Keratinocyte (primary cell): ENCODE measurements around the gene SLC34A3. TPM values are rescaled to one million over a fixed set of nuclear protein-coding genes. Genes with fewer than 3 reads are reported as not detected.

Experiments used
- DNase-seq: peaks from one replicate; pipeline ENCODE4 v3.0.0-alpha.2; 2011; ENCODE audit warnings: low read depth, missing footprints, low spot score
- FAIRE-seq: peaks from 2 replicates; lab custom pipeline; 2011; peaks lifted over from hg19 to GRCh38; lab: Jason Lieb, UNC
- H2AFZ ChIP-seq: 2 replicates; pipeline ENCODE4 v1.6.0; 2012; ENCODE audit warnings: low read length, control low read depth, inconsistent platforms; ENCODE audit not compliant: control insufficient read depth
- H3K27ac ChIP-seq: 2 replicates; pipeline ENCODE4 v1.5.1; 2011; ENCODE audit warnings: low read length; ENCODE audit not compliant: control insufficient read depth, insufficient read depth
- H3K27me3 ChIP-seq: 3 replicates; pipeline ENCODE4 v1.6.0; 2011; ENCODE audit warnings: low read length; ENCODE audit not compliant: control insufficient read depth, insufficient read depth; ENCODE audit errors: extremely low read depth
- H3K36me3 ChIP-seq, 2 experiments: 2 replicates in 1 of 2; 3 replicates in 1 of 2; pipeline ENCODE4 v1.5.1; 2011; ENCODE audit warnings: low read length in 2 of 2, mild to moderate bottlenecking in 1 of 2; ENCODE audit not compliant: control insufficient read depth in 2 of 2, insufficient read depth in 2 of 2; ENCODE audit errors: extremely low read depth in 1 of 2
- H3K4me1 ChIP-seq: 3 replicates; pipeline ENCODE4 v1.5.1; 2011; ENCODE audit warnings: low read length; ENCODE audit not compliant: control insufficient read depth, insufficient read depth; ENCODE audit errors: extremely low read depth
- H3K4me2 ChIP-seq: 3 replicates; pipeline ENCODE4 v1.6.0; 2011; ENCODE audit warnings: low read depth, low read length; ENCODE audit not compliant: control insufficient read depth, insufficient read depth; ENCODE audit errors: extremely low read depth
- H3K4me3 ChIP-seq, 3 experiments: fragments of 200-600 bp in 1 of 3; sonication (generic) in 1 of 3; 2 replicates in 2 of 3; 3 replicates in 1 of 3; pipeline ENCODE4 v1.5.1; 2011 to 2016; ENCODE audit warnings: low read length in 3 of 3, mild to moderate bottlenecking in 3 of 3, control low read depth in 2 of 3, inconsistent platforms in 1 of 3, low read depth in 1 of 3, mixed read lengths in 1 of 3, mixed run types in 1 of 3, moderate library complexity in 1 of 3; ENCODE audit not compliant: control insufficient read depth in 2 of 3, insufficient read depth in 2 of 3; ENCODE audit errors: extremely low read depth in 1 of 3
- H3K79me2 ChIP-seq: 2 replicates; pipeline ENCODE4 v1.6.0; 2012; ENCODE audit warnings: low read length; ENCODE audit not compliant: control insufficient read depth, insufficient read depth
- H3K9ac ChIP-seq: 3 replicates; pipeline ENCODE4 v1.6.0; 2011; ENCODE audit warnings: low read length; ENCODE audit not compliant: control insufficient read depth, insufficient read depth; ENCODE audit errors: extremely low read depth
- H3K9me1 ChIP-seq: 3 replicates; pipeline ENCODE4 v1.6.0; 2011; ENCODE audit warnings: low read length; ENCODE audit not compliant: control insufficient read depth, insufficient read depth; ENCODE audit errors: extremely low read depth
- H3K9me3 ChIP-seq: 2 replicates; pipeline ENCODE4 v1.5.1; 2012; ENCODE audit warnings: low read depth, low read length; ENCODE audit not compliant: control insufficient read depth
- H4K20me1 ChIP-seq: 3 replicates; pipeline ENCODE4 v1.6.0; 2011; ENCODE audit warnings: low read length; ENCODE audit not compliant: control insufficient read depth, insufficient read depth; ENCODE audit errors: extremely low read depth
- EZH2 ChIP-seq: IDR thresholded peaks from one replicate; pipeline ENCODE4 v1.6.1; 2012; ENCODE audit warnings: inconsistent platforms, mild to moderate bottlenecking, low read length, moderate library complexity
- dilution Hi-C: fragments of 300-500 bp; cut with MboI; formaldehyde crosslinking; loops from one replicate; pipeline ENCODE4 v1.7.0; 2020; ENCODE audit warnings: low sequenced_read_pairs; ENCODE audit not compliant: extremely low pct_ligation_motif_present
- polyA plus RNA-seq, 5 experiments: library from polyadenylated mRNA; depleted of rRNA in 3 of 5; stranded (reverse) in 3 of 5; stranded (forward) in 1 of 5; unstranded in 1 of 5; fragments of >200 nt; gene quantifications; 1 replicate in 1 of 5; 2 replicates in 3 of 5; 3 replicates in 1 of 5; pipeline versions ENCODE4 v1.2.1 to v1.2.3, GENCODE V29; 2011 to 2012; ENCODE audit warnings: missing spikeins in 2 of 5, low read depth in 1 of 5, low replicate concordance in 1 of 5
- TF ChIP-seq, protein P1 (sequence below), 3 experiments: IDR thresholded peaks in 1 of 3; conservative IDR thresholded peaks in 1 of 3; optimal IDR thresholded peaks in 1 of 3; 2 replicates in 2 of 3; 3 replicates in 1 of 3; pipeline versions ENCODE3 to v1.5.1; 2011; ENCODE audit warnings: low read length in 3 of 3, mild to moderate bottlenecking in 3 of 3, moderate library complexity in 2 of 3, control low read depth in 1 of 3, inconsistent platforms in 1 of 3; ENCODE audit not compliant: insufficient read depth in 2 of 3; ENCODE audit errors: extremely low read depth in 1 of 3

Gene SLC34A3
- polyA plus RNA-seq, 1 donor (not counting 4 experiments of a cell fraction or from before 2014, with no cell fraction given) = not detected

DNA sequence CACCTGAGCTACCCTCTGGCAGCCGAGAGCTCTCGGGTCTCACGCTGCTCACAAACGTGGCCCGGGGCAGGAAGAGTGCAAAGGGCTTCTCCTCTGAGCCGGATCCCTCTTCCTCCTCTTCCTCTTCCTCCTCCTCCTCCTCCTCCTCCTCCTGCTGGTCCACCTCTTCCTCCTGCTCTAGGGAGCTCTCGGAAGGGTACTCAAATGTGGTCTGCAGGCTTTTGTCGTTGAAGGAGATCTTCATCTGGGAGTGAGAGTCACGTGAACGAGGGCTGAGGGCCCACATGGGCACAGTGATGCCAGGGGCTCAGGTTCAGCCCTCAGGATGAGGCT lies 38.3 kb upstream of the SLC34A3 start:
- Histone ChIP-seq H3K9ac (no peak overlapping the region), H3K4me1 (peaks cover 30% of the 10 kb centered on the region), H3K4me2 (no peak overlapping the region), H3K9me1 (peaks cover 3% of the 10 kb centered on the region), H3K4me3 (no peak overlapping the region), H2AFZ (no peak overlapping the region), H3K27me3 (peaks cover 3% of the 10 kb centered on the region), H3K9me3 (no peaks in the 10 kb centered on the region), H3K36me3 (peaks cover 9 to 13% of the 10 kb centered on the region in 2 experiments), H4K20me1 (peaks cover 5% of the 10 kb centered on the region), H3K27ac (no peak overlapping the region), H3K79me2 (peaks cover 27% of the 10 kb centered on the region)
- dilution Hi-C loops = no loop called here
- no peak for FAIRE-seq
- no peak for DNase-seq
- TF ChIP-seq, protein P1, sequence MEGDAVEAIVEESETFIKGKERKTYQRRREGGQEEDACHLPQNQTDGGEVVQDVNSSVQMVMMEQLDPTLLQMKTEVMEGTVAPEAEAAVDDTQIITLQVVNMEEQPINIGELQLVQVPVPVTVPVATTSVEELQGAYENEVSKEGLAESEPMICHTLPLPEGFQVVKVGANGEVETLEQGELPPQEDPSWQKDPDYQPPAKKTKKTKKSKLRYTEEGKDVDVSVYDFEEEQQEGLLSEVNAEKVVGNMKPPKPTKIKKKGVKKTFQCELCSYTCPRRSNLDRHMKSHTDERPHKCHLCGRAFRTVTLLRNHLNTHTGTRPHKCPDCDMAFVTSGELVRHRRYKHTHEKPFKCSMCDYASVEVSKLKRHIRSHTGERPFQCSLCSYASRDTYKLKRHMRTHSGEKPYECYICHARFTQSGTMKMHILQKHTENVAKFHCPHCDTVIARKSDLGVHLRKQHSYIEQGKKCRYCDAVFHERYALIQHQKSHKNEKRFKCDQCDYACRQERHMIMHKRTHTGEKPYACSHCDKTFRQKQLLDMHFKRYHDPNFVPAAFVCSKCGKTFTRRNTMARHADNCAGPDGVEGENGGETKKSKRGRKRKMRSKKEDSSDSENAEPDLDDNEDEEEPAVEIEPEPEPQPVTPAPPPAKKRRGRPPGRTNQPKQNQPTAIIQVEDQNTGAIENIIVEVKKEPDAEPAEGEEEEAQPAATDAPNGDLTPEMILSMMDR (optimal IDR thresholded peaks at IDR 0.05 in 1 of 3, IDR thresholded peaks at IDR 0.05 in 1 of 3, conservative IDR thresholded peaks at IDR 0.05 in 1 of 3; ENCODE audit: extremely low read depth in 1 of 3, insufficient read depth in 2 of 3, low read length in 3 of 3) = no peak
- TF ChIP-seq EZH2 = no peak

DNA sequence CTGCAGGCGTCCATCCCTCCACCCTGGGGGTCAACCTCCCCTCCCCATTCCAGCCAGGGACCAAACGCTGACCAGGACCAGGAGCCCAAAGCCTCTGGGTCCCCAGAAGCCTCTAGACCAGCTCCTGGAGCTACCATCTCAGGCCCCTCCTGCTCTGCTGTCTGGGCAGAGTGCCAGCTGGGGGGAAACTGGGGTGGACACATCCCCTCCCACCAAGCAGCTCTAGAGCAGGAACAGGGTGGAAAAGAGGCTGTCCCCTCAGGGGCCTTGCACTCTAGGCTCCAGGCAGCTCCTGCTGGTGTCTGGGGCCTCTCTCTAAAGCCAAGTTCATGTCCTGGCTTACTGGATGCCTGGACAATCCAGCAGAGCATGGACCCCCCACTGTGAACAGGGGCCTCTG lies 37.8 kb upstream of the SLC34A3 start:
- H4K20me1 ChIP-seq = peaks cover 7% of the 10 kb centered on the region
- H3K27me3 ChIP-seq = peaks cover 3% of the 10 kb centered on the region
- FAIRE-seq (no peak), DNase-seq (no peak)
- no peak overlapping the region for H3K4me2 ChIP-seq
- peaks cover 22% of the 10 kb centered on the region for H3K79me2 ChIP-seq
- TF ChIP-seq EZH2 = no peak
- TF ChIP-seq, protein P1 (optimal IDR thresholded peaks at IDR 0.05 in 1 of 3, IDR thresholded peaks at IDR 0.05 in 1 of 3, conservative IDR thresholded peaks at IDR 0.05 in 1 of 3; ENCODE audit: extremely low read depth in 1 of 3, insufficient read depth in 2 of 3, low read length in 3 of 3) = no peak
- peaks cover 3% of the 10 kb centered on the region for H3K9me1 ChIP-seq
- no peak overlapping the region for H3K27ac ChIP-seq
- peaks cover 29% of the 10 kb centered on the region for H3K4me1 ChIP-seq
- H2AFZ ChIP-seq = no peak overlapping the region
- dilution Hi-C loops = no loop called here
- H3K36me3 ChIP-seq = peaks cover 9 to 13% of the 10 kb centered on the region in 2 experiments
- no peak overlapping the region for H3K9ac ChIP-seq
- H3K4me3 ChIP-seq = no peak overlapping the region
- no peaks in the 10 kb centered on the region for H3K9me3 ChIP-seq
